GM23338 (cell line): ENCODE data around the gene FRYL. TPM values are rescaled to one million over a fixed set of nuclear protein-coding genes. Genes with fewer than 3 reads are reported as not detected.

Experiments used
- ATAC-seq: fragments of 200-7000 bp; cut with Tn5 transposase; 3 replicates; pipeline ENCODE4 v1.9.1; 2020
- DNase-seq: peaks from one replicate; pipeline ENCODE4 v3.0.0-alpha.2; 2015; ENCODE audit warnings: low spot score
- H2AFZ ChIP-seq: fragments of 200-600 bp; sonication (generic); 2 replicates; pipeline ENCODE4 v1.8.0; 2016; ENCODE audit warnings: antibody characterized with exemption, mild to moderate bottlenecking, moderate library complexity
- H3F3A ChIP-seq: fragments of 200-600 bp; sonication (generic); replicated peaks from 2 replicates; pipeline ENCODE4 v1.8.0; 2017; ENCODE audit warnings: antibody characterized with exemption, mixed run types, low read depth
- H3K27ac ChIP-seq: fragments of 200-600 bp; sonication (generic); 2 replicates; pipeline ENCODE4 v1.6.1; 2016; ENCODE audit warnings: low read depth
- H3K27me3 ChIP-seq: fragments of 200-600 bp; sonication (generic); 2 replicates; pipeline ENCODE4 v1.8.0; 2016; ENCODE audit warnings: mild to moderate bottlenecking, mixed run types, moderate library complexity; ENCODE audit not compliant: insufficient read depth
- H3K36me3 ChIP-seq: fragments of 200-600 bp; sonication (generic); 2 replicates; pipeline ENCODE4 v1.8.0; 2016; ENCODE audit warnings: mild to moderate bottlenecking; ENCODE audit not compliant: insufficient read depth
- H3K4me1 ChIP-seq: fragments of 200-600 bp; sonication (generic); 2 replicates; pipeline ENCODE4 v1.8.0; 2016; ENCODE audit warnings: mild to moderate bottlenecking, moderate library complexity; ENCODE audit not compliant: insufficient read depth
- H3K4me2 ChIP-seq: fragments of 200-600 bp; sonication (generic); 2 replicates; pipeline ENCODE4 v1.7.1; 2017; ENCODE audit warnings: mixed run types
- H3K4me3 ChIP-seq: fragments of 200-600 bp; sonication (generic); 2 replicates; pipeline ENCODE4 v1.6.1; 2016; ENCODE audit warnings: mixed run types
- H3K79me2 ChIP-seq: fragments of 200-600 bp; sonication (generic); replicated peaks from 2 replicates; pipeline ENCODE4 v1.8.0; 2017; ENCODE audit warnings: mild to moderate bottlenecking; ENCODE audit not compliant: insufficient read depth
- H3K9me2 ChIP-seq: fragments of 200-600 bp; sonication (generic); 2 replicates; pipeline ENCODE4 v1.8.0; 2017; ENCODE audit not compliant: insufficient read depth
- H4K20me1 ChIP-seq: fragments of 200-600 bp; sonication (generic); replicated peaks from 2 replicates; pipeline ENCODE4 v1.8.0; 2017; ENCODE audit warnings: mild to moderate bottlenecking; ENCODE audit not compliant: insufficient read depth
- H3K27ac Mint-ChIP-seq: 2 replicates; pipeline ENCODE4 v1.8.0; 2020; ENCODE audit warnings: inconsistent platforms, mild to moderate bottlenecking, moderate library complexity, mixed read lengths
- H3K27me3 Mint-ChIP-seq: 3 replicates; pipeline ENCODE4 v1.8.0; 2022; ENCODE audit warnings: low read depth, mild to moderate bottlenecking, moderate library complexity, mixed read lengths, inconsistent platforms; ENCODE audit not compliant: insufficient read depth, poor library complexity
- H3K36me3 Mint-ChIP-seq: 3 replicates; pipeline ENCODE4 v1.8.0; 2021; ENCODE audit warnings: low read depth, mild to moderate bottlenecking, inconsistent platforms, moderate library complexity, mixed read lengths
- H3K4me1 Mint-ChIP-seq: 3 replicates; pipeline ENCODE4 v1.8.0; 2020; ENCODE audit warnings: mild to moderate bottlenecking, inconsistent platforms, mixed read lengths
- H3K4me3 Mint-ChIP-seq: 3 replicates; pipeline ENCODE4 v1.8.0; 2021; ENCODE audit warnings: moderate library complexity, mild to moderate bottlenecking, inconsistent platforms, mixed read lengths
- H3K9me3 Mint-ChIP-seq: 3 replicates; pipeline ENCODE4 v1.8.0; 2020; ENCODE audit warnings: moderate library complexity, mild to moderate bottlenecking, inconsistent platforms, mixed read lengths
- CREB1 ChIP-seq: fragments of 250-450 bp; sonication (Bioruptor Pico); IDR thresholded peaks from 2 replicates; pipeline ENCODE4 v1.5.0; 2020; ENCODE audit warnings: low read depth, mild to moderate bottlenecking, moderate library complexity
- CTCF ChIP-seq, 2 experiments: fragments of 200-600 bp in 1 of 2; sonication (generic) in 1 of 2; conservative IDR thresholded peaks; 2 replicates each; pipeline versions ENCODE4 v1.5.1 to v1.6.1; 2016 to 2017; ENCODE audit warnings: antibody characterized with exemption in 2 of 2, low read depth in 2 of 2, mild to moderate bottlenecking in 2 of 2, moderate library complexity in 1 of 2
- ETS1 ChIP-seq: IDR thresholded peaks from 2 replicates; pipeline ENCODE4 v1.6.1; 2016; ENCODE audit warnings: antibody characterized with exemption
- EZH2 ChIP-seq: fragments of 200-600 bp; sonication (generic); IDR thresholded peaks from one replicate; pipeline ENCODE4 v1.8.0; 2017; ENCODE audit warnings: antibody characterized with exemption, mild to moderate bottlenecking, low read depth; ENCODE audit not compliant: unreplicated experiment
- EZH2phosphoT487 ChIP-seq: fragments of 200-600 bp; sonication (generic); IDR thresholded peaks from one replicate; pipeline ENCODE4 v1.8.1; 2018; ENCODE audit warnings: antibody characterized with exemption; ENCODE audit not compliant: unreplicated experiment
- JUNB ChIP-seq: IDR thresholded peaks from one replicate; pipeline ENCODE4 v1.6.1; 2016; ENCODE audit warnings: antibody characterized with exemption; ENCODE audit not compliant: unreplicated experiment
- NANOG ChIP-seq: IDR thresholded peaks from 2 replicates; pipeline ENCODE4 v1.6.1; 2016; ENCODE audit warnings: antibody characterized with exemption, borderline replicate concordance
- POLR2AphosphoS5 ChIP-seq: IDR thresholded peaks from 2 replicates; pipeline ENCODE4 v1.6.1; 2016; ENCODE audit warnings: antibody characterized with exemption, low read depth
- STAT1 ChIP-seq: IDR thresholded peaks from one replicate; pipeline ENCODE4 v1.6.1; 2016; ENCODE audit warnings: antibody characterized with exemption; ENCODE audit not compliant: unreplicated experiment
- ZNF114 ChIP-seq: fragments of 250-450 bp; sonication (Bioruptor Pico); IDR thresholded peaks from 2 replicates; pipeline ENCODE4 v1.5.0; 2020; ENCODE audit warnings: mild to moderate bottlenecking, moderate library complexity
- ZNF331 ChIP-seq: fragments of 250-450 bp; sonication (Bioruptor Pico); IDR thresholded peaks from 2 replicates; pipeline ENCODE4 v1.5.0; 2020; ENCODE audit warnings: low read depth, mild to moderate bottlenecking, moderate library complexity
- ZNF462 ChIP-seq: fragments of 250-450 bp; sonication (Bioruptor Pico); IDR thresholded peaks from 2 replicates; pipeline ENCODE4 v1.5.0; 2020; ENCODE audit warnings: mild to moderate bottlenecking, moderate library complexity
- polyA plus RNA-seq: library from polyadenylated mRNA; unstranded; fragments of >200 nt; fragmentation: Nextera tagmentation; extraction: Ambion mirVana; gene quantifications from 2 replicates; pipeline ENCODE4 v1.2.1, GENCODE V29; 2016
- total RNA-seq: library from RNA; depleted of rRNA; stranded (reverse); fragments of >200 nt; shearing (Covaris generic); gene quantifications from 2 replicates; pipeline ENCODE4 v1.2.3, GENCODE V29; 2014

Gene FRYL
- total and polyA plus RNA-seq, 2 experiments from 2014 or later = 30.7 to 53.3 TPM

GRCh38 chr4:48673537-48673936 is 106.5 kb downstream of the FRYL start:
- 0 out of 2 replicates have a peak, but pooled peaks cover 9% of the 10 kb centered on the region for H3K9me2 ChIP-seq
- Mint-ChIP-seq H3K36me3 (peaks cover 25% of the 10 kb centered on the region), H3K27ac (no peak overlapping the region), H3K4me3 (no peak overlapping the region), H3K9me3 (peaks cover 5% of the 10 kb centered on the region; the same call in 1 of the 3 replicates), H3K4me1 (peaks cover 15% of the 10 kb centered on the region), H3K27me3 (no peaks in the 10 kb centered on the region)
- H3K27ac ChIP-seq = no peak overlapping the region
- H3K4me2 ChIP-seq = no peak overlapping the region
- H3F3A ChIP-seq = no peaks in the 10 kb centered on the region
- no peak for TF ChIP-seq ZNF114 (CRISPR knock-in tag)
- TF ChIP-seq NANOG = no peak
- TF ChIP-seq ETS1 = no peak
- no peak for TF ChIP-seq CREB1
- H4K20me1 ChIP-seq = 0 out of 2 replicates have a peak, but pooled peaks cover 3% of the 10 kb centered on the region
- no peak overlapping the region for H3K4me3 ChIP-seq
- ATAC-seq (no peak), DNase-seq (no peak)
- peaks cover 13% of the 10 kb centered on the region for H3K79me2 ChIP-seq
- H3K4me1 ChIP-seq = peaks cover 20% of the 10 kb centered on the region
- H3K36me3 ChIP-seq = no peaks in the 10 kb centered on the region
- no peaks in the 10 kb centered on the region for H3K27me3 ChIP-seq
- H2AFZ ChIP-seq = no peak overlapping the region

GRCh38 chr4:48670587-48670986 is 109.5 kb downstream of the FRYL start:
- no peaks in the 10 kb centered on the region for H3K27me3 Mint-ChIP-seq
- Histone ChIP-seq H3K4me3 (no peak overlapping the region), H3K4me1 (peaks cover 26% of the 10 kb centered on the region), H3K36me3 (no peaks in the 10 kb centered on the region), H2AFZ (no peak overlapping the region), H3K4me2 (no peak overlapping the region), H3K27me3 (no peaks in the 10 kb centered on the region), H3K79me2 (peaks cover 29% of the 10 kb centered on the region), H4K20me1 (0 out of 2 replicates have a peak, but pooled peaks cover 3% of the 10 kb centered on the region), H3F3A (no peaks in the 10 kb centered on the region), H3K9me2 (0 out of 2 replicates have a peak, but pooled peaks cover 9% of the 10 kb centered on the region), H3K27ac (no peak overlapping the region)
- H3K27ac Mint-ChIP-seq = no peak overlapping the region
- H3K4me1 Mint-ChIP-seq = peaks cover 15% of the 10 kb centered on the region
- 0 out of 3 replicates have a peak, but pooled peaks cover 2% of the 10 kb centered on the region for H3K9me3 Mint-ChIP-seq
- H3K4me3 Mint-ChIP-seq = no peak overlapping the region
- H3K36me3 Mint-ChIP-seq = peaks cover 15% of the 10 kb centered on the region; the same call in 2 of the 3 replicates
- DNase-seq (no peak), ATAC-seq (no peak)
- no peak for TF ChIP-seq POLR2AphosphoS5
- no peak for TF ChIP-seq CTCF (conservative IDR thresholded peaks at IDR 0.05; ENCODE audit: low read depth in 2 of 2)
- TF ChIP-seq NANOG = no peak
- TF ChIP-seq ZNF462 = no peak
- no peak for TF ChIP-seq EZH2
- no peak for TF ChIP-seq CREB1
- no peak for TF ChIP-seq JUNB
- no peak for TF ChIP-seq STAT1
- no peak for TF ChIP-seq EZH2phosphoT487
- TF ChIP-seq ZNF331 (CRISPR knock-in tag) = no peak
- TF ChIP-seq ETS1 = no peak
